HG02610 (cell line): Measurements from ENCODE around the gene KCNG2.

Experiments
- ATAC-seq: cut with Tn5 transposase; IDR thresholded peaks from one replicate; pipeline ENCODE4 v1.9.1; 2021; ENCODE audit warnings: mild to moderate bottlenecking, moderate library complexity; ENCODE audit not compliant: unreplicated experiment

Gene KCNG2

GRCh38 chr18:79784071-79784913 lies 13.4 kb upstream of the KCNG2 start:
- no peak for ATAC-seq

- no peak for ATAC-seq
These were observed 12.6 kb upstream of the KCNG2 start for GRCh38 chr18:79784965-79785770.

- no peak for ATAC-seq
These were observed 11.9 kb upstream of the KCNG2 start for GRCh38 chr18:79785831-79786230.

- no peak for ATAC-seq
These were observed 11.4 kb upstream of the KCNG2 start for GRCh38 chr18:79786304-79786703.

GRCh38 chr18:79786786-79787526 lies 10.8 kb upstream of the KCNG2 start:
- ATAC-seq, result no peak

GRCh38 chr18:79787527-79787864 lies 10.2 kb upstream of the KCNG2 start:
- ATAC-seq, result no peak

GRCh38 chr18:79787865-79788733 lies 9.6 kb upstream of the KCNG2 start:
- no peak for ATAC-seq

- ATAC-seq, result no peak
These were observed 9.0 kb upstream of the KCNG2 start for GRCh38 chr18:79788734-79789085.

- no peak for ATAC-seq
These were observed 8.4 kb upstream of the KCNG2 start for GRCh38 chr18:79789091-79789891.

GRCh38 chr18:79789901-79790890 lies 7.5 kb upstream of the KCNG2 start:
- ATAC-seq, result no peak

- no peak for ATAC-seq
These were observed 6.5 kb upstream of the KCNG2 start for GRCh38 chr18:79790996-79791972.

- no peak for ATAC-seq
These were observed 5.4 kb upstream of the KCNG2 start for GRCh38 chr18:79792096-79792987.

GRCh38 chr18:79792988-79793355 lies 4.8 kb upstream of the KCNG2 start:
- ATAC-seq, result no peak

- no peak for ATAC-seq
These were observed 2.9 kb upstream of the KCNG2 start for GRCh38 chr18:79794846-79795245.

GRCh38 chr18:79795446-79795845 lies 2.3 kb upstream of the KCNG2 start:
- no peak for ATAC-seq

- ATAC-seq, result no peak
These were observed 1.7 kb upstream of the KCNG2 start for GRCh38 chr18:79796016-79796415.
